Neural crest cell (in vitro differentiated cells): Measurements from ENCODE around the gene PRDM1. TPM values are rescaled to one million over a fixed set of nuclear protein-coding genes. Genes with fewer than 3 reads are reported as not detected.

Source experiments
- DNase-seq: peaks from one replicate; pipeline ENCODE4 v3.0.0; 2021; ENCODE audit warnings: low read depth, mixed read lengths, low spot score
- H3K27ac Mint-ChIP-seq: one replicate; pipeline ENCODE4 v1.8.0; 2021; ENCODE audit warnings: mild to moderate bottlenecking, mixed read lengths; ENCODE audit not compliant: unreplicated experiment
- H3K27me3 Mint-ChIP-seq: 2 replicates; pipeline ENCODE4 v1.8.0; 2021; ENCODE audit warnings: low read depth, mild to moderate bottlenecking, mixed read lengths
- H3K36me3 Mint-ChIP-seq: 2 replicates; pipeline ENCODE4 v1.8.0; 2021; ENCODE audit warnings: low read depth, mild to moderate bottlenecking, mixed read lengths
- H3K4me1 Mint-ChIP-seq: 2 replicates; pipeline ENCODE4 v1.8.0; 2021; ENCODE audit warnings: mixed read lengths
- H3K4me3 Mint-ChIP-seq: one replicate; pipeline ENCODE4 v1.8.0; 2021; ENCODE audit warnings: mild to moderate bottlenecking, mixed read lengths
- H3K9me3 Mint-ChIP-seq: 2 replicates; pipeline ENCODE4 v1.8.0; 2021; ENCODE audit warnings: mixed read lengths
- total RNA-seq: library from RNA; stranded (reverse); gene quantifications from 2 replicates; pipeline ENCODE4 v1.2.1, GENCODE V29; 2021
- TF ChIP-seq, protein P1 (sequence below): fragments of 200-600 bp; sonication (generic); conservative IDR thresholded peaks from 2 replicates; pipeline ENCODE4 v1.5.0; 2021; ENCODE audit warnings: antibody characterized with exemption, mild to moderate bottlenecking

PRDM1 gene
- total RNA-seq, 1 donor from 2014 or later = 1.2 TPM

DNA sequence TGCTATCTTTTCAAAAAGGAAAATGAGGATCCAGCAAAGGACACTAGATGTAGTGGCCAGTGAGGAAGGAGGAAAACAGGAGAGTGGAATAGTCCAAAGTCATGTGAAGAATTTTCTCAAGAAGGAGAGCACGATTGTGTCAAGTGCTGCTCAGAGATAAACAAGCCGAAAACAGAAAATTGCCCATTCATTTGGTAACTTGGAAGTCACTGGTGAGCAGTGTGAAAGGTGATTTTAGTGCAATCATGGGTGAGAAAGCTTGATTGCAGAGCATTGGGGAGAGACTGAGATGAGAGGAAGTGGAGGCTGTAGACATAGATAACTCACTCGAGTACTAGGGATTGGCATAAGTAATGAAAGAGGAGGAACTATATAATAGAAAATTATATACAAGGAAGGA is 26.0 kb upstream of the PRDM1 start:
- Mint-ChIP-seq H3K4me3 (no peak overlapping the region), H3K4me1 (no peaks in the 10 kb centered on the region), H3K27me3 (peaks cover 19% of the 10 kb centered on the region), H3K27ac (no peak overlapping the region), H3K36me3 (no peaks in the 10 kb centered on the region), H3K9me3 (no peaks in the 10 kb centered on the region)
- DNase-seq = no peak
- TF ChIP-seq, protein P1, sequence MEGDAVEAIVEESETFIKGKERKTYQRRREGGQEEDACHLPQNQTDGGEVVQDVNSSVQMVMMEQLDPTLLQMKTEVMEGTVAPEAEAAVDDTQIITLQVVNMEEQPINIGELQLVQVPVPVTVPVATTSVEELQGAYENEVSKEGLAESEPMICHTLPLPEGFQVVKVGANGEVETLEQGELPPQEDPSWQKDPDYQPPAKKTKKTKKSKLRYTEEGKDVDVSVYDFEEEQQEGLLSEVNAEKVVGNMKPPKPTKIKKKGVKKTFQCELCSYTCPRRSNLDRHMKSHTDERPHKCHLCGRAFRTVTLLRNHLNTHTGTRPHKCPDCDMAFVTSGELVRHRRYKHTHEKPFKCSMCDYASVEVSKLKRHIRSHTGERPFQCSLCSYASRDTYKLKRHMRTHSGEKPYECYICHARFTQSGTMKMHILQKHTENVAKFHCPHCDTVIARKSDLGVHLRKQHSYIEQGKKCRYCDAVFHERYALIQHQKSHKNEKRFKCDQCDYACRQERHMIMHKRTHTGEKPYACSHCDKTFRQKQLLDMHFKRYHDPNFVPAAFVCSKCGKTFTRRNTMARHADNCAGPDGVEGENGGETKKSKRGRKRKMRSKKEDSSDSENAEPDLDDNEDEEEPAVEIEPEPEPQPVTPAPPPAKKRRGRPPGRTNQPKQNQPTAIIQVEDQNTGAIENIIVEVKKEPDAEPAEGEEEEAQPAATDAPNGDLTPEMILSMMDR = no peak

DNA sequence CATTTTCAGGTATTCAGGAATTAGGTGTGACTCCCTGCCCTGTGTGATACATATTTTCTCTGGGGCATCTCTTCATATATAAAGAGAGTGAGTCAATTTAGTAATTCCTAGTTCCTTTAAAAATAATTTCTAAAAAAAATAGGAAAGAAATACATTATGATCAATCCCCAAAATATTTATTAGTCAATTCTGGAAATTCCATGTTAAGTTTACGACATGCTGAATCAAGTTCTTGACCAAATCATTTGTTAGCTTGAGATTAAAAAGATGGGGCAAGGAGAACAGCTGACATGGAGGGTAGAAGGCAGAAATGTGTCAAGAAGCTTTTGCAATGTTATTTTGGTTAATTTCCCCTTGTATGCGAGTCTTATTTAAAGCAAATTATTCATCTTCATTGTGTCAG is 22.7 kb upstream of the PRDM1 start:
- Mint-ChIP-seq H3K9me3 (no peaks in the 10 kb centered on the region), H3K4me1 (no peaks in the 10 kb centered on the region), H3K4me3 (no peak overlapping the region), H3K27ac (no peak overlapping the region), H3K27me3 (peaks cover 2% of the 10 kb centered on the region), H3K36me3 (no peaks in the 10 kb centered on the region)
- no peak for DNase-seq
- TF ChIP-seq, protein P1 = no peak

DNA sequence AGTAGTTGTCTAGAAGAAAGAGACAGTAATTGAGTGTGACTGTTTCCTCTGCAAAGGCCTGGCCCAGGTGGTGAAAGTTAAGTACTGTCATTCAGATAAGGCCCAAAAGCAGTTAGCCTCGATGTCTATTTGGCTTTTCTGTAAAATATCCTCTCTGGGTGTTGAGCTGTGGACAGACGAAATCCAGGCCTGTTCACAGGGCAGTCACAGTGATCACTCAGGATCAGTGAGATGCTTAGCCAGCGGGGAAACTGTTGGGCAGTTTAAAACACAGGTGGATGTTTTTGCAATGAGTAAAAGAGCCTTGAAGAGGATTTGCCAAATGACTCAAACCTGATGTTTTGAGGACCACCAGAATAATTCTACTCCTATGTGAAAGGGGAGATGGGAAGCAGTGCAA is 22.0 kb upstream of the PRDM1 start:
- DNase-seq = no peak
- H3K9me3 Mint-ChIP-seq = no peaks in the 10 kb centered on the region
- no peak overlapping the region for H3K4me3 Mint-ChIP-seq
- TF ChIP-seq, protein P1 = no peak
- H3K27me3 Mint-ChIP-seq = peaks cover 4% of the 10 kb centered on the region
- H3K4me1 Mint-ChIP-seq = no peaks in the 10 kb centered on the region
- H3K36me3 Mint-ChIP-seq = no peaks in the 10 kb centered on the region
- no peak overlapping the region for H3K27ac Mint-ChIP-seq

DNA sequence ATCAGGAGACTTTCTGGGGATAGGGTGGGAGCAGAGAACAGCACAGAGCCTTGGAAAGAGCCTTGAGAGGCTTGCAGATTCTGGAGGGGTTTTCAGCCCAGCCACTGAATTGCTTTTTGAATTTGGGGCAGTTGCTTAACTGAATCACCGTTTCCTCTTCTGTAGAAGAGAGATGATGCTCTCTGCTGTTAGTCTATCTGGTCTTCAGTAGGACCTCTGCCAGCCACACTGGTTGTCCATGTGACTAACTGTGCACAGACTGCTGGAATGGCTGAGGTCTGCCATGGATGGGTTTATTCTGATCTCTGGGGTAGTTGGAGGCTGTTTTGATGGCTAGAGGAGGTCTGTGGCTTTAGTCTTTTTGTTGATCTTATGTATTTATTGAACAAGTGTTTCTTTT is 21.4 kb upstream of the PRDM1 start:
- Mint-ChIP-seq H3K27ac (no peak overlapping the region), H3K36me3 (no peaks in the 10 kb centered on the region), H3K4me3 (no peak overlapping the region), H3K4me1 (no peaks in the 10 kb centered on the region), H3K27me3 (peaks cover 10% of the 10 kb centered on the region), H3K9me3 (no peaks in the 10 kb centered on the region)
- TF ChIP-seq, protein P1 = no peak
- no peak for DNase-seq

DNA sequence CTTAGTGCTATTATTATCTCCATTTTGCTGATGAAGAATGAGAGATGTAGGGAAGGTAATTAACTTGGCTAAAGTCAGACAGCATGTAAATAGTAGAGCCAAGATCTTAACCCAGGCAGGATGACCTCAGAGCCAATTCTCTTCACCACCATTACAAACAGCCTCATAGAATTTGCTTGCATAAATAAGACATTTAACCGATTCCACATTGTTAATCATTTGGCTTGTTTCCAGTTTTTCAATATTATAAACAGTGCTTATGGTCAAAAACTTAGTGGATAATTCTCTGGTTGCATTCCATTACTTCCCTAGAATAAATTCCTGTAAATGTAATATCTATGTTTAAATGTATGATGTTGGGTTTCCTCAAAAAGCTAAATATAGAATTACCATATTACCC is 19.1 kb upstream of the PRDM1 start:
- Mint-ChIP-seq H3K27ac (no peak overlapping the region), H3K9me3 (no peaks in the 10 kb centered on the region), H3K27me3 (peaks cover 14% of the 10 kb centered on the region), H3K36me3 (no peaks in the 10 kb centered on the region), H3K4me3 (no peak overlapping the region), H3K4me1 (no peaks in the 10 kb centered on the region)
- TF ChIP-seq, protein P1 = no peak
- DNase-seq = no peak

DNA sequence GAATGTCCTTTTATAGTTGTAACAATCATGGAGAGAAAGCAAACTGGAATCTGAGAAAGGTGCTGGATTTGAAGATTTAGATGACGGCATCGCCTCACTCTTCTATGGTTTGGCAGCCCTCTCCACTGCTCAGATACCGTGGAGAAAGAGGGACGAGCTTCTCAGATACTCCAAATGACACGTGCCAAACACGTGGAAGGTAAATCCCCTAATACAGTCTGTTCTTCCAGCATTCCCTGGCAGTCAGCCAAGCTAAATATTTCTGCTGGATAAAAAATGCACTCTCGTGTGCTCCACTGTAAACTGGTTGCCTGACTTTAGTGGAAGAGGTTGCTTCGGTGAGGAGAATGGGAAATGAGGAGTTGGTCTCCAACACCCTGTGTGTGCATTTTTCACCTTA is 16.7 kb upstream of the PRDM1 start:
- H3K36me3 Mint-ChIP-seq = no peaks in the 10 kb centered on the region
- TF ChIP-seq, protein P1 = no peak
- no peak for DNase-seq
- no peak overlapping the region for H3K27ac Mint-ChIP-seq
- H3K4me3 Mint-ChIP-seq = no peak overlapping the region
- peaks cover 14% of the 10 kb centered on the region for H3K27me3 Mint-ChIP-seq
- no peaks in the 10 kb centered on the region for H3K4me1 Mint-ChIP-seq
- H3K9me3 Mint-ChIP-seq = no peaks in the 10 kb centered on the region
